HEK293T (cell line): Measurements from ENCODE around the gene TMIE.

Experiments
- ELF4 ChIP-seq: fragments of 450-650 bp; IDR thresholded peaks from 2 replicates; pipeline ENCODE4 v1.6.1; 2017; ENCODE audit warnings: antibody characterized with exemption
- HDGF ChIP-seq: fragments of 450-650 bp; IDR thresholded peaks from 2 replicates; pipeline ENCODE4 v1.6.1; 2017; ENCODE audit warnings: antibody characterized with exemption, borderline replicate concordance
- NFRKB ChIP-seq: fragments of 450-650 bp; IDR thresholded peaks from 2 replicates; pipeline ENCODE4 v1.6.1; 2016; ENCODE audit warnings: mild to moderate bottlenecking, moderate library complexity
- SP1 ChIP-seq: fragments of 450-650 bp; IDR thresholded peaks from 2 replicates; pipeline ENCODE4 v1.6.1; 2017
- SUZ12 ChIP-seq: fragments of 450-650 bp; IDR thresholded peaks from 2 replicates; pipeline ENCODE4 v1.6.1; 2016; ENCODE audit warnings: mild to moderate bottlenecking
- TARDBP ChIP-seq: fragments of 450-650 bp; IDR thresholded peaks from 2 replicates; pipeline ENCODE4 v1.6.1; 2016
- ZNF384 ChIP-seq: fragments of 450-650 bp; IDR thresholded peaks from 2 replicates; pipeline ENCODE4 v1.6.1; 2016

DNA sequence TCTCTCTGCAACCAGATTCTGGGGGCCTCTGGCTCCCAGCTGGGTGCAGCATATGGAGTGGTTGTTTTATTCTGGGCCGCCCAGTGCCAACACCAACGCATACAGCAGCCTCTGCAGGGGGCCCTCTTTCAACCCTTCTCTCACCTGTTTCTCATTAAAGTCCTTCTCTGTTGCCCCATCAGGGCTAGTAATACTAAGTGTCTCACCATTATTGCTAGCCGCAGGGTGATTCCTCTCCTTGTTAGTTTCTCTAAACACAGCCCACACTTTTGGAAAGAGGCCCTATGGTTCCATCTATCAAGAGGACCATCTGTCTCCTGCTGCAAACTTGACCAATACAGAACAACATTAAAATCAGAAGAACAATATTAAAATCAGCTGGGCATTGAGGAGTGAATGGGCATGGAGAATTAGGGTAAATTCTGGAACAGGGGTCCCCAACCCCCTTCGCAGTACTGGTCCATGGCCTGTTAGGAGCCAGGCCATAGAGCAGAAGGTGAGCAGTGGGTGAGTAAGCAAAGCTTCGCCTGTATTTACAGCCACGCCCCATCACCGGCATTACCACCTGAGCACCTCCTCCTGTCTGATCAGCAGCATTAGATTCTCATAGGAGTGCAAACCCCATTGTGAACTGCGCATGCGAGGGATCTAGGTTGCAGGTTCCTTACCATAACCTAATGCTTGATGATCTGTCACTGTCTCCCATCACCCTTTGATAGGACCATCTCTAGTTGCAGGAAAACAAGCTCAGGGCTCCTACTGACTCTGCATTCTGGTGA is 44.2 kb upstream of the TMIE start:
- TF ChIP-seq SP1 (no peak), SUZ12 (no peak), ELF4 (no peak), HDGF (no peak), NFRKB (no peak), TARDBP (no peak), ZNF384 (no peak)
